Measurements from ENCODE around the gene PLSCR1. TPM values are rescaled to one million over a fixed set of nuclear protein-coding genes. Genes with fewer than 3 reads are reported as not detected.
"Not testable (repeated sequence)": the region's sequence is repeated elsewhere in the genome, so short reads cannot be mapped to it uniquely, and the experiment has no call there.

The PLSCR1 gene
- total and polyA plus RNA-seq, 4 donors: 23.5 to 47.8 (median 36.8) TPM

GRCh38 chr3:146493761-146494160 lies 50.6 kb downstream of the PLSCR1 start:
- Histone ChIP-seq H3K27me3 (ENCODE audit: control insufficient read depth, insufficient read depth, low read length) (no peaks in the 10 kb centered on the region), H3K4me3 (ENCODE audit: low read depth, low read length) (no peak overlapping the region), H3K36me3 (ENCODE audit: control insufficient read depth, insufficient read depth, low read length) (no peaks in the 10 kb centered on the region), H3K27ac (ENCODE audit: low read depth, low read length) (no peak overlapping the region), H3K9me3 (ENCODE audit: control insufficient read depth, insufficient read depth, low read length) (peaks cover 1% of the 10 kb centered on the region), H3K4me1 (ENCODE audit: control insufficient read depth, insufficient read depth, low read length) (no peaks in the 10 kb centered on the region)
- no CpG with 5 or more reads among the region's 2 CpGs for WGBS (ENCODE audit: insufficient coverage)
- DNase-seq (ENCODE audit: low read depth in 4 of 6, low spot score in 6 of 6): no peak

GRCh38 chr3:146493221-146493620 lies 51.2 kb downstream of the PLSCR1 start:
- Histone ChIP-seq H3K4me3 (ENCODE audit: low read depth, low read length) (no peak overlapping the region), H3K27me3 (ENCODE audit: control insufficient read depth, insufficient read depth, low read length) (no peaks in the 10 kb centered on the region), H3K4me1 (ENCODE audit: control insufficient read depth, insufficient read depth, low read length) (no peaks in the 10 kb centered on the region), H3K27ac (ENCODE audit: low read depth, low read length) (no peak overlapping the region), H3K36me3 (ENCODE audit: control insufficient read depth, insufficient read depth, low read length) (no peaks in the 10 kb centered on the region), H3K9me3 (ENCODE audit: control insufficient read depth, insufficient read depth, low read length) (peaks cover 1% of the 10 kb centered on the region)
- WGBS (ENCODE audit: insufficient coverage): 100% methylated on average over 1 of the region's 2 CpGs
- DNase-seq (ENCODE audit: low read depth in 4 of 6, low spot score in 6 of 6): no peak

- no peak for DNase-seq (ENCODE audit: low read depth in 4 of 6, low spot score in 6 of 6)
- WGBS (ENCODE audit: insufficient coverage): no CpG with 5 or more reads among the region's 2 CpGs
- H3K9me3 ChIP-seq (ENCODE audit: control insufficient read depth, insufficient read depth, low read length): no peaks in the 10 kb centered on the region
- no peak overlapping the region for H3K4me3 ChIP-seq (ENCODE audit: low read depth, low read length)
- no peak overlapping the region for H3K27ac ChIP-seq (ENCODE audit: low read depth, low read length)
- no peaks in the 10 kb centered on the region for H3K36me3 ChIP-seq (ENCODE audit: control insufficient read depth, insufficient read depth, low read length)
- no peaks in the 10 kb centered on the region for H3K27me3 ChIP-seq (ENCODE audit: control insufficient read depth, insufficient read depth, low read length)
- no peaks in the 10 kb centered on the region for H3K4me1 ChIP-seq (ENCODE audit: control insufficient read depth, insufficient read depth, low read length)
These were observed 53.1 kb downstream of the PLSCR1 start for GRCh38 chr3:146491303-146491702.

GRCh38 chr3:146485297-146485696 lies 59.1 kb downstream of the PLSCR1 start:
- Histone ChIP-seq H3K4me1 (ENCODE audit: control insufficient read depth, insufficient read depth, low read length) (no peaks in the 10 kb centered on the region), H3K9me3 (ENCODE audit: control insufficient read depth, insufficient read depth, low read length) (no peaks in the 10 kb centered on the region)

GRCh38 chr3:146476094-146476740 lies 68.2 kb downstream of the PLSCR1 start:
- WGBS (ENCODE audit: insufficient coverage): 86% methylated on average over 6 of the region's 6 CpGs
- H3K4me1 ChIP-seq (ENCODE audit: control insufficient read depth, insufficient read depth, low read length): no peaks in the 10 kb centered on the region
- DNase-seq (ENCODE audit: low read depth in 4 of 6, low spot score in 6 of 6): no peak

More at GRCh38 chr3:146485297-146485696, 59.1 kb downstream of the PLSCR1 start:
- H3K4me3 ChIP-seq (ENCODE audit: low read depth, low read length): no peak overlapping the region
- no peaks in the 10 kb centered on the region for H3K27me3 ChIP-seq (ENCODE audit: control insufficient read depth, insufficient read depth, low read length)
- no peak for DNase-seq (ENCODE audit: low read depth in 4 of 6, low spot score in 6 of 6)
- no peak overlapping the region for H3K27ac ChIP-seq (ENCODE audit: low read depth, low read length)
- no peaks in the 10 kb centered on the region for H3K36me3 ChIP-seq (ENCODE audit: control insufficient read depth, insufficient read depth, low read length)

GRCh38 chr3:146474976-146475375 lies 69.4 kb downstream of the PLSCR1 start:
- not testable (repeated sequence) for H3K27me3 ChIP-seq (ENCODE audit: control insufficient read depth, insufficient read depth, low read length); H3K9me3 ChIP-seq (ENCODE audit: control insufficient read depth, insufficient read depth, low read length); H3K36me3 ChIP-seq (ENCODE audit: control insufficient read depth, insufficient read depth, low read length); H3K4me3 ChIP-seq (ENCODE audit: low read depth, low read length); H3K27ac ChIP-seq (ENCODE audit: low read depth, low read length); DNase-seq (ENCODE audit: low read depth in 4 of 6, low spot score in 6 of 6); H3K4me1 ChIP-seq (ENCODE audit: control insufficient read depth, insufficient read depth, low read length)
- 100% methylated on average over 1 of the region's 2 CpGs for WGBS (ENCODE audit: insufficient coverage)

More at GRCh38 chr3:146476094-146476740, 68.2 kb downstream of the PLSCR1 start:
- Histone ChIP-seq H3K36me3 (ENCODE audit: control insufficient read depth, insufficient read depth, low read length) (no peaks in the 10 kb centered on the region), H3K27me3 (ENCODE audit: control insufficient read depth, insufficient read depth, low read length) (no peaks in the 10 kb centered on the region), H3K9me3 (ENCODE audit: control insufficient read depth, insufficient read depth, low read length) (no peaks in the 10 kb centered on the region), H3K27ac (ENCODE audit: low read depth, low read length) (no peak overlapping the region), H3K4me3 (ENCODE audit: low read depth, low read length) (no peak overlapping the region)

- Histone ChIP-seq H3K9me3 (ENCODE audit: control insufficient read depth, insufficient read depth, low read length) (no peaks in the 10 kb centered on the region), H3K27ac (ENCODE audit: low read depth, low read length) (no peak overlapping the region), H3K4me1 (ENCODE audit: control insufficient read depth, insufficient read depth, low read length) (peaks cover 7% of the 10 kb centered on the region), H3K27me3 (ENCODE audit: control insufficient read depth, insufficient read depth, low read length) (peaks cover 2% of the 10 kb centered on the region), H3K36me3 (ENCODE audit: control insufficient read depth, insufficient read depth, low read length) (no peaks in the 10 kb centered on the region), H3K4me3 (ENCODE audit: low read depth, low read length) (no peak overlapping the region)
- no CpG with 5 or more reads among the region's 2 CpGs for WGBS (ENCODE audit: insufficient coverage)
- DNase-seq (ENCODE audit: low read depth in 4 of 6, low spot score in 6 of 6): no peak
These were observed 70.7 kb downstream of the PLSCR1 start for GRCh38 chr3:146473726-146474125.

GRCh38 chr3:146472611-146473010 lies 71.8 kb downstream of the PLSCR1 start:
- Histone ChIP-seq H3K36me3 (ENCODE audit: control insufficient read depth, insufficient read depth, low read length) (no peaks in the 10 kb centered on the region), H3K27me3 (ENCODE audit: control insufficient read depth, insufficient read depth, low read length) (peaks cover 2% of the 10 kb centered on the region), H3K9me3 (ENCODE audit: control insufficient read depth, insufficient read depth, low read length) (no peaks in the 10 kb centered on the region), H3K4me3 (ENCODE audit: low read depth, low read length) (no peak overlapping the region), H3K4me1 (ENCODE audit: control insufficient read depth, insufficient read depth, low read length) (peaks cover 7% of the 10 kb centered on the region), H3K27ac (ENCODE audit: low read depth, low read length) (no peak overlapping the region)
- DNase-seq (ENCODE audit: low read depth in 4 of 6, low spot score in 6 of 6): no peak
- WGBS (ENCODE audit: insufficient coverage): no CpG with 5 or more reads among the region's 1 CpG

- Histone ChIP-seq H3K9me3 (ENCODE audit: control insufficient read depth, insufficient read depth, low read length) (no peaks in the 10 kb centered on the region), H3K4me1 (ENCODE audit: control insufficient read depth, insufficient read depth, low read length) (peaks cover 7% of the 10 kb centered on the region), H3K27ac (ENCODE audit: low read depth, low read length) (no peak overlapping the region), H3K27me3 (ENCODE audit: control insufficient read depth, insufficient read depth, low read length) (peaks cover 2% of the 10 kb centered on the region), H3K4me3 (ENCODE audit: low read depth, low read length) (no peak overlapping the region), H3K36me3 (ENCODE audit: control insufficient read depth, insufficient read depth, low read length) (no peaks in the 10 kb centered on the region)
- DNase-seq (ENCODE audit: low read depth in 4 of 6, low spot score in 6 of 6): no peak
- no CpG with 5 or more reads among the region's 1 CpG for WGBS (ENCODE audit: insufficient coverage)
These were observed 73.4 kb downstream of the PLSCR1 start for GRCh38 chr3:146471012-146471411.

GRCh38 chr3:146470425-146470990 lies 73.9 kb downstream of the PLSCR1 start:
- Histone ChIP-seq H3K27me3 (ENCODE audit: control insufficient read depth, insufficient read depth, low read length) (peaks cover 2% of the 10 kb centered on the region), H3K9me3 (ENCODE audit: control insufficient read depth, insufficient read depth, low read length) (no peaks in the 10 kb centered on the region), H3K36me3 (ENCODE audit: control insufficient read depth, insufficient read depth, low read length) (no peaks in the 10 kb centered on the region), H3K4me3 (ENCODE audit: low read depth, low read length) (no peak overlapping the region), H3K4me1 (ENCODE audit: control insufficient read depth, insufficient read depth, low read length) (peaks cover 7% of the 10 kb centered on the region), H3K27ac (ENCODE audit: low read depth, low read length) (no peak overlapping the region)
- no peak for DNase-seq (ENCODE audit: low read depth in 4 of 6, low spot score in 6 of 6)
- 75% methylated on average over 1 of the region's 9 CpGs for WGBS (ENCODE audit: insufficient coverage)
